GM21423 (cell line): ENCODE results near the gene GLIPR2.
"Not testable (repeated sequence)": the region's sequence is repeated elsewhere in the genome, so short reads cannot be mapped to it uniquely, and the experiment has no call there.

Experiments
- ATAC-seq: cut with Tn5 transposase; IDR thresholded peaks from one replicate; pipeline ENCODE4 v1.9.1; 2021; ENCODE audit warnings: mild to moderate bottlenecking, moderate library complexity; ENCODE audit not compliant: unreplicated experiment

Gene GLIPR2

GRCh38 chr9:36162211-36162738 lies 25.7 kb downstream of the GLIPR2 start:
- ATAC-seq: no peak

GRCh38 chr9:36163049-36163785 lies 26.7 kb downstream of the GLIPR2 start:
- ATAC-seq: no peak

- no peak for ATAC-seq
Observed at GRCh38 chr9:36163786-36164170, 27.2 kb downstream of the GLIPR2 start.

GRCh38 chr9:36164372-36164771 lies 27.8 kb downstream of the GLIPR2 start:
- ATAC-seq: no peak

GRCh38 chr9:36164989-36165388 lies 28.5 kb downstream of the GLIPR2 start:
- ATAC-seq: no peak

GRCh38 chr9:36165826-36166167 lies 29.3 kb downstream of the GLIPR2 start:
- no peak for ATAC-seq

GRCh38 chr9:36166168-36166927 lies 29.8 kb downstream of the GLIPR2 start:
- ATAC-seq: no peak

GRCh38 chr9:36169166-36169565 lies 32.6 kb downstream of the GLIPR2 start, which contains the start of gene CCIN:
Gene CCIN (plus strand): TSS chr9:36169388. CDS start chr9:36169503, 115 bp downstream.
- ATAC-seq: no peak

- ATAC-seq: no peak
Observed at GRCh38 chr9:36169708-36170107, 33.2 kb downstream of the GLIPR2 start.

GRCh38 chr9:36170531-36170930 lies 34.0 kb downstream of the GLIPR2 start:
- ATAC-seq: no peak

- no peak for ATAC-seq
Observed at GRCh38 chr9:36173861-36174260, 37.3 kb downstream of the GLIPR2 start.

GRCh38 chr9:36174271-36174670 lies 37.7 kb downstream of the GLIPR2 start:
- ATAC-seq: no peak

- no peak for ATAC-seq
Observed at GRCh38 chr9:36174731-36175130, 38.2 kb downstream of the GLIPR2 start.

- not testable (repeated sequence) for ATAC-seq
Observed at GRCh38 chr9:36175209-36175608, 38.7 kb downstream of the GLIPR2 start.

GRCh38 chr9:36176496-36176895 lies 40.0 kb downstream of the GLIPR2 start:
- not testable (repeated sequence) for ATAC-seq

- no peak for ATAC-seq
Observed at GRCh38 chr9:36177571-36177970, 41.0 kb downstream of the GLIPR2 start.

- not testable (repeated sequence) for ATAC-seq
Observed at GRCh38 chr9:36180243-36180642, 43.7 kb downstream of the GLIPR2 start.

- ATAC-seq: no peak
Observed at GRCh38 chr9:36187414-36187813, 50.9 kb downstream of the GLIPR2 start.

- ATAC-seq: no peak
Observed at GRCh38 chr9:36188212-36188611, 51.7 kb downstream of the GLIPR2 start.

GRCh38 chr9:36189976-36190375 lies 53.4 kb downstream of the GLIPR2 start:
- no peak for ATAC-seq

- peak; percentile 98 for ATAC-seq
Observed at GRCh38 chr9:36190388-36191289, 54.1 kb downstream of the GLIPR2 start, which contains the start of gene CLTA. Gene CLTA (plus strand): TSS chr9:36190921. CDS start chr9:36191057, 136 bp downstream.
